Prostate gland (tissue), 2 donors: ENCODE data around the gene CPED1.

ENCODE experiments used
- POLR2A ChIP-seq: fragments of 450-650 bp; IDR thresholded peaks from one replicate; pipeline ENCODE4 v1.6.1; 2016; ENCODE audit warnings: antibody characterized with exemption, mild to moderate bottlenecking
- POLR2AphosphoS5 ChIP-seq: sonication (generic); formaldehyde crosslinking; IDR thresholded peaks from one replicate; pipeline ENCODE4 v1.6.1; 2017; ENCODE audit warnings: antibody characterized with exemption
- TF ChIP-seq, protein P1 (sequence below), 4 experiments: fragments of 200-600 bp in 2 of 4; fragments of 450-650 bp in 2 of 4; sonication (generic) in 2 of 4; IDR thresholded peaks; 1 replicate in 3 of 4; 2 replicates in 1 of 4; pipeline ENCODE4 v1.5.1; 2016 to 2019; ENCODE audit warnings: antibody characterized with exemption in 4 of 4, mild to moderate bottlenecking in 2 of 4, moderate library complexity in 2 of 4

- TF ChIP-seq, protein P1, sequence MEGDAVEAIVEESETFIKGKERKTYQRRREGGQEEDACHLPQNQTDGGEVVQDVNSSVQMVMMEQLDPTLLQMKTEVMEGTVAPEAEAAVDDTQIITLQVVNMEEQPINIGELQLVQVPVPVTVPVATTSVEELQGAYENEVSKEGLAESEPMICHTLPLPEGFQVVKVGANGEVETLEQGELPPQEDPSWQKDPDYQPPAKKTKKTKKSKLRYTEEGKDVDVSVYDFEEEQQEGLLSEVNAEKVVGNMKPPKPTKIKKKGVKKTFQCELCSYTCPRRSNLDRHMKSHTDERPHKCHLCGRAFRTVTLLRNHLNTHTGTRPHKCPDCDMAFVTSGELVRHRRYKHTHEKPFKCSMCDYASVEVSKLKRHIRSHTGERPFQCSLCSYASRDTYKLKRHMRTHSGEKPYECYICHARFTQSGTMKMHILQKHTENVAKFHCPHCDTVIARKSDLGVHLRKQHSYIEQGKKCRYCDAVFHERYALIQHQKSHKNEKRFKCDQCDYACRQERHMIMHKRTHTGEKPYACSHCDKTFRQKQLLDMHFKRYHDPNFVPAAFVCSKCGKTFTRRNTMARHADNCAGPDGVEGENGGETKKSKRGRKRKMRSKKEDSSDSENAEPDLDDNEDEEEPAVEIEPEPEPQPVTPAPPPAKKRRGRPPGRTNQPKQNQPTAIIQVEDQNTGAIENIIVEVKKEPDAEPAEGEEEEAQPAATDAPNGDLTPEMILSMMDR (IDR thresholded peaks at IDR 0.05): no peak
- TF ChIP-seq POLR2AphosphoS5 (no peak), POLR2A (no peak)
Observed at GRCh38 chr7:121002757-121003200, 14.3 kb downstream of the CPED1 start.
